NCI-H2081 (cell line): ENCODE results near the gene PCDH1.
A peak's percentile ranks its signal among the peaks of the same experiment; 100 is the strongest.
"Not testable (repeated sequence)": the region's sequence is repeated elsewhere in the genome, so short reads cannot be mapped to it uniquely, and the experiment has no call there.

ENCODE experiments used
- DNase-seq, 2 experiments: peaks; one replicate each; lab custom pipeline; 2025; lab: John Stamatoyannopoulos, UW

PCDH1 gene

DNA sequence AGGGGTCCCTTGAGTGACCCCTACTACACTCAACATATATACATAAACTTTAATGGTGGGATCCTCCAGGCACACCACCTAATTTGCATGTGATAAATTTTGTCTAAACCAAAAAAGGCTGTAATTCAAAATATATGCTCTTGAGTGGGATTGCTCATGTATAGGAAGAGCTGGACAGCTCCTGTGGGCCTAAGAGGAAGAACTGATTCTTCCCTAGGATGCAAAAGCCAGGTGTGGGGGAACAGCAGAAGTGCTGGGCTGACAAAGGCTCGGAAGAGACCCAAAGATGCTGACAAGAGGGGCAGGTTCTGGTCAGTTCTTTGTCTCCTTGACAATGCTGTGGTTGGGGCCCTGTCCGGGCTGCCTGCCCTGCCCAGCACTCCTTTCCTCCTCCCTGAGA is 43.9 kb downstream of the PCDH1 start:
- no peak for DNase-seq

DNA sequence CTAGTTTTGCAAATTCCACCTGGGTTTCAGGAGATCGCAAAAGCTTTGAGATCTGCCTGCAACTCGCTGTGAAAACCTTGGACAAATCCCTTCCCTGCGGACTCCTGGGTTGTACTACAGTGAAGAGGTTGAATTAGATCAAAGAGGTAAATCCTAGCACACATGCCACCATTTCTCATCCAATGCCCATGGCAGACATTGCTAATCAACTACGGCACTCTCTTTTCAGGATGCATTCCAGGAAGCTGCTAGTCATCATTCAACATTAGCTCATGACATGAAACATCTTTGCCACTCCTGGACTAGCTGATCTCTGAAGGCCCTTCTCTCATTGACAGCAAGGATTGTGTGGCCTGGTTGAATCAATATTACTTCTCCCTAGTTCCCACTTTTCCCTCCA is 46.1 kb downstream of the PCDH1 start:
- DNase-seq, result no peak

DNA sequence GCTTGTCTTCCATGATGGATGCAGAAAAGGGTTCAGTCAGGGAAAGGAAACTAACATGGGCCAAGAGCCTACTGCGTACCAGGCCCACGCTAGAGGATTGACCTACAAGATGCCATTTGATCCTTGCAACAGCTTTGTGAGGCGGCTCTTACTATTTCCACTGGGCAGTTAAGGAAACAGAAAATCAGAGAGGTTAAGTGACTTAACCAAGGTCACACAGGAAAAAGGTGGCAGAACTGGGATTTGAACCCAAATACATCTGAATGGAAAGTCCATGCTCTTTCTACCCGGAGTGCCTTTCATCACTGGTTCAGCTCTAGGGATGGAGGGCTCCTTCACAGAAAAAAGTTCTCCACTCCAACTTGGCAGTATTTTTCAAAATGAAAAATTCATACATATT is 50.0 kb downstream of the PCDH1 start:
- DNase-seq, result no peak

DNA sequence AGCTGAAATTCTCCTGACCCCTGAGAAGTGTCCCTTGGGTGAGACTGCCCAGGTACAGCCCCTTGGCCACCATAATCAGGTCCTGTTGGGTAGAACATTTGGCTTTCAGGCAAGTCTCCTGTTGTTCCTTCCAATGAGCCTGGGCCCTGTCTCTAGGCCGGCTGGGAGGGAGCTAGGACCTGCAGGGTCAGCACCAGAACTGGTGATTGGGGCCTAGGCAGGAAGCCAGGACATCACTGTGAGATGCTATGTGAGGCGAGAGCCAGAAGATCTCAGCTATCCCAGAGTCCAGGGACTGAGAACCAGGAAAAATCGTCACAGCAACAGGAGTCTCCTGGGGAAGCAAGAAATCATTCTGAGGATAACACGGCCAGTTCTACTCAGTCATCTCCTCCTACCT is 51.5 kb downstream of the PCDH1 start:
- no peak for DNase-seq

DNA sequence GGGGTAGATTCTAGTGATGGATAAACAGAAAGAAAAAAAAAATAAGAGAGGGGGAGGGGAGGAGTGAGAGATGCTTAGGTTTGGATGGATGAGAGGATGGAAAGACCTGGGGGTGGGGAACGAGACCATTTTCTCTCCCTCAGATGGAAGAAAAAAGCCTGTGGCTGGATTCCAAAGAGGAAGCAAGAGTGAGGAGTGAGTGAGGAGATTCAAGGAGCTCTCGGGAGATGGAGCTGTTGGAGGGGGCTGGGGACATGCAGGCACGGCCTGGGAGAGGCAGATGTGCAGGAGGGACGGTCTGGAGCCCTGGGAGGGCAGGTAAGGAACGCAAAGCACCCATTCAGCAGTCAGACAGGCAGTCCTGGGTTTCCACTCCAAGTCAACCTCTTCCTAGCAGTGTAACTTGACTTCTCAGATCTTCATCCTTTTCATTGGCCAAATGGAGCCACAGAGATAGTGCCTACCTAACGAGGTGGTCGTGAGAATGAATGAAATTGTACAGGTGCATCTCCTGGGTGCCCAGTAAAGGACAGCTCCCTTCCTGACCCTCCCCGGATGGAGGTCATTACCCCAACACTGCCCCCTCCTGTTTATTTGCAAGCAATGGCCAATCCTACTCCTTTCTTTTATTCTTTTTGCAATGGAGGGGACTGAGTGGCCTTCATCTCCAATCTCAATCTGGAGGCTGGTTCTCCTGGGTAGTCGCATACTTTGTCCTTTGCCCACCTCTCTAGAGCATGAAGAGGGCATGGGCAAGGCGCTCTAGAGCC is 52.2 kb downstream of the PCDH1 start:
- no peak for DNase-seq

DNA sequence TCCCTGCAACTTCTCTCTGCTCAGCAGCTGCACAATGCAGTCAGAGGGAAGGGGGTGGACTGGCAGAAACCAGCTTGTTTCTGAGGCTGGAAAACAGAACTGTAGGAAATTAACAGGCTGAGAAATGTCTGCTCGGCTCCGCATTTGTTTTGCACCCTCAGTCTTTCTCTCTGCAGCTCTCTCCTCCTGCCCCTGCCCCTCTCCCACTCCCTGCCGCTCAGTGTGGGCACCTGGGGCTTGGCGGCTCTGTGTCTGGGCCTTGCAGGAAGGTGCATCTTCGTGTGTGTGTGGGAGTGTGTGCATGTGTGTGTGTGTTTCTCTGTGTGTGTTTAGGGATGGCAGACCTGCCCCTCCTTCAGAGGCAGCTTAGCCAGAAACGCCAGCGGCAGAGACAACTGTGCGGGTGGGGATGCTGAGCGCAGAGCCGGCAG is 53.0 kb downstream of the PCDH1 start:
- no peak for DNase-seq

DNA sequence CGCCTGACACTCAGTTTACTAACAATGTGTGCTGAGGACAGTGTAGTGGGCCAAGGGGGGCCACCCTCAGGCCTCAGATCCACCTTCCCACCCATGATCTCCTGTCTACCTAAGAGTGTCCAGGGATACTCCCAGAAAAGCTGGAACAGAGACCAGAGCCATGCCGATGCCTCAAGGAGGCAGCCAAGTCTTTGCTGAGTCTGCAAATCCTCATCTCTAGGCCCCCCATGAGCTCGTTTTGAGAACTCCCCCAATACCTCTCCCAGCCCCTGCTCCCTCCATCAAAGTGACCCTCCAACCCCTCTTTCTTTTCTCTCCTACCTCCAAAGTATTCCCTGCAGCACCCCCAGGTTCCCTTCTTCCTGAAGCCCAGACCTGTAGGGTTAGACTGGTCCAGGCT is 53.5 kb downstream of the PCDH1 start:
- no peak for DNase-seq

DNA sequence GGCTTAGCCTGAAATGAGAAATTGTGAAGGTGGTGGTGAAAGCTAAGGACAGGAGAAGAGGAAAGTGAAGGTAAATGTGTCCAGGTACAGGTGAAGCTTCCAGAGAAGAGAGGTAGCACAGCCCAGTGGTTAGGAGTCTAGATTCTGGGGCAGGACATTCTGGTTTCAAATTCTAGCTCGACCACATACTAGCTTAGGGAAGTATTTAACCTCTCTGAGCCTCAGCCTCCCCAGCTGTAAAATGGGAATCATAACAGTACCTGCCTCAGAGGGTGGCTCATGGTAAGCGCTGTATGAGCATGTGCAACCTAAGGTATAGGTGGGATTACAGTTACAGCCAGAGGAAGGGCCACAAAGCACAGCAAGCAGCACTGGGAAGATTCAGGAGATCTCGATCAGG is 55.2 kb downstream of the PCDH1 start:
- DNase-seq, result no peak

DNA sequence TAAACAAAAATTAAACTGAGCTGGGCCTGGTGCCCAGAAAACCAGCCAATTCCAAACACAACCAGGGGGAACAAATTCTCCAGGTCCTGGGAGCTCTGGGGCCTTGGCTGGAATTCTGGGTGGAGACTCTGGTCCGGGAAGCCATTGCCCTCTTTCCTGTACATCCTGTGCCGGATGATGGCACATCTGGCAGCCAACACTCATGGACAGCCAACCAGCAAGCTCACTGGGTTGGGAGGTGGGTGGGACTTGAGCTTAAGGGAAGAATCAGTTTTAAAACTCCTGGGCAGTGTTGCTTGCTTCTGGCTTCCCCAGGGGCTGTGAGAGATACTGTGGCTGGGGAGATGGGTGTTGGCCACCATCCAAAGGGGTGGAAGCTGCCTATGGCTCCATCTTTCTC is 56.1 kb downstream of the PCDH1 start:
- no peak for DNase-seq

DNA sequence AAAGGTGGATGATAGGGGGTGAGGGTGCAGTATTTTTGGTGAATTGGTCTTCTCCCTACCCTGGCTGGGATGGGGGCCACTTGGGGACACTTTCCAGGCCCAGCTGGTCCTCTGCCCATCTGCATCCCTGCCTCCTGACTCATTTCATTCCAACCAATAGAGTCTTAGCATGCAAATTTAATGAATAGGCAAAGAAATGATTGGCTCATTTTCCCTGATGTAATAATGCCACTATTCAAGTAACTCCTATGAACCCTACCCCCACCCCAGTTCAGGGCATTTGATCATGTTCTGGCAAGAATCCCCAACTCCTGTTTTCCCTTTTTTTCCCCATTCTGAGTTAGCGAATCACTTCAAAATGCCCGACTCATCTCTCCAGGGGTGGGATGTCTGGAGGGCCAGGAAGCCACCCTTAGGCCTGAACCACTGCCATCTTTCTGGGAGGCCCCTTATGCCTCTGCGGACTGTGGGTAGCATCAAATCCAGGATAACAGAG is 56.7 kb downstream of the PCDH1 start:
- DNase-seq, result peak in 1 of 2 experiments; percentile 23

DNA sequence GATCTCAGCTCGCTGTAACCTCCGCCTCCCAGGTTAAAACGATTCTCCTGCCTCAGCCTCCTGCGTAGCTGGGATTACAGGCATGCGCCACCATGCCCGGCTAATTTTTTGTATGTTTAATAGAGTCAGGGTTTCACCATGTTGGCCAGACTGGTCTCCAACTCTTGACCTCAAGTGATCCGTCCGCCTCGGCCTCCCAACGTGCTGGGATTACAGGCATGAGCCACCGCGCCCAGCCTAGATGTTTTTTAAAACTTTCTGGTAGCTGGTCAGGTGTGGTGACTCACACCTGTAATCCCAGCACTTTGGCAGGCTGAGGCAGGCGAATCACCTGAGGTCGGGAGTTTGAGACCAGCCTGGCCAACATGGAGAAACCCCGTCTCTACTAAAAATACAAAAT is 57.5 kb downstream of the PCDH1 start:
- DNase-seq, result not testable (repeated sequence)

DNA sequence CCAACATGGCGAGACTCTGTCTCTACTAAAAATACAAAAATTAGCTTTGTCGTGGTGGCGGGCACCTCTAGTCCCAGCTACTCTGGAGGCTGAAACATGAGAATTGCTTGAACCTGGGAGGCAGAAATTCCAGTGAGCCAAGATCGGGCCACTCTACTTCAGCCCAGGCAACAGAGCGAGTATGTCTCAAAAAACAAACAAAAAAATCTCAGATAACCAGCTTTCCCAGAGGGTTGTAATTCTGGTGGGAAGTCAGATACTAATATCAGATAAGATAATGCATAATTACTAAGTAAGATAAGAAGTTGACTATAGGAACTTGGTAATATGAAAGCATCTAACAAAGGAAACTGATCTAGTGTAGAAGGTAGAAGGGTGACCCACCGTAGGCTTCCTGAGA is 60.6 kb downstream of the PCDH1 start:
- DNase-seq, result no peak

DNA sequence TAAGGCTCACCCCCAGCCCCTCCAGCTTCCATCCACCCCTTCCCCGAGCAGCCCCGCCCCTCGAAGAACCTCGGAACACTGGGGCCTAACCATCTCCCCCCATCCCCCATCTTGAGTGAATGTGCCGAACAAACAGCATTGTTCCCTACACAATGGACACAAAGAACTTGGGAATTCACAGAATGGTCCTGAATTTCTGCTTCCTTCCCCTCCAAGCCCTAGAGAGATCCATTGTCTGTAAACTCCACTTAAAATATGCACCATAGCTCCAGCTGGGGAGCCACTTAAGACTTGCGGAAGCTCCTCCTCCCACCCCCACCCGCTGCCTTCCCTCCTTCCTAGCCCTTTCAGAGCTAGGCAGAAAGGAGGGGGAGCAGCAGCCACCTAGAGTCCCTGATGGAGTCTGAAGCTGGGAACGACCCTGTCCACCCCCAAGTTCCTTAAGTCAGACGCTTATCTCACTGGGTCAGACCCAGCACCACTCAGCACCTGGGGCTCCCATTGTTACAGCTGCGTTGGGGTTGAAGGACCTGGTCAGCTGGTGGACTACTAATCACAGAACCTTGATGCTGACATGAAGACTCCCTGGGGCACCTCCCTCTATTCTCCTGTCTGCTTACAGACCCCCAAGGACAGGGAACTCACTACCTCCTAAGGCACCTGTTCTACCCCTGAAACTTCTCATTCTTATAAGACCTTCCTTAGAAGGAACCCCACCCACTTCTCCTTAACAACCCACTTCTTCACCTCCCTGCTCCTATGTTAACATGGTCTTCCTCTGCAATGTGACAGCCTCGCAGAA is 61.4 kb downstream of the PCDH1 start:
- DNase-seq, result no peak

DNA sequence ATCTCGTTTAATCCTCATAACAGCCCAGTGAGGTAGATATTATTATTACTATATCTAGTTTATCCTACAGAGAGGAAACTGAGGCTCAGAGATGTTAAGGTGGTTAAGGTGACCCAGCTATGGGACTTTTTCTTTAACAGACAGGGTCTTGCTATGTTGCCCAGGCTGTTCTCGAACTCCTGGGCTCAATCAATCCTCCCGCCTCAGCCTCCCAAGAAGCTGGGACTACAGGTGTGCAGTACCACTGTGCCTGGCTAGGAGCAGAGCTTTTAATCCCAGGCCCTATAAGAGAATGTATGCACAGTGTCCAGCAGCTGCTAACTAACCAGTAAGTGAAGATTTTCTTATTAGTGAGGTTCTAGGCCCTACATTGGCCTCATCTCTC is 62.4 kb downstream of the PCDH1 start:
- no peak for DNase-seq

DNA sequence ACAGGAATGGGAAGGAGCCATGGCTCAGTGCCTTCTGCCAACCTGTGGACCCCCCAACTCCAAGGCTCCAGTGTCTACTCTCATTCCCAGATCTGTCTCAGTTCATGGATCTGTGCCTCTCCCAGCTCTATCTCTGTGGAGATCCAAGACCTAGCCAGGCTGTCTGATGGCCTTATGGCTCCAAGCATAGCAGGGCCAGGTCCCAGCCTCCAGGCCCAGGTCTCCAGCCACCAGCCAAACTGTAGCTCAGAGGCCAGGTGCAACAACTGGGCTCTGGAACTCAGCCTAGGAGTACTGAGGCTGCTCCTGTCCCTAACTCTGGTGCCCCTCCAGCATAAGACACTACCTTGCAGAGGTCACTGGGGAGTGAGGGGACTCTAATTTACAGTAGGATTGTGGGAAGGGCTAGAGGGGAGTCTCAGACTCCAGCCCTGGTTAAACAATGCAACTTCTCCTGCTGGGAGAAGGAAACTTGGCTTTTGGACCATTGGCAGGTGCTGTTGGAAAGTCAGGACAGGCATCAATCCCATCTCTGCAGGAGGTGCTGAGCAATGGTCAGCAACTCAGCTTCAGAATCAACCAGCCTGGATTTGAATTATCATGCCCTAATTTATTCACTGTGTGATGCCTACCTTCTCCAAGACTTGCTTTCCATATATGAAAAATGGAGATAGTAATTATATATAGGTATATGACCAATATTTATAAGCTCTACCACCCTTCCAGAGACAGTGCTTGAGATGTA is 63.0 kb downstream of the PCDH1 start:
- DNase-seq, result no peak

DNA sequence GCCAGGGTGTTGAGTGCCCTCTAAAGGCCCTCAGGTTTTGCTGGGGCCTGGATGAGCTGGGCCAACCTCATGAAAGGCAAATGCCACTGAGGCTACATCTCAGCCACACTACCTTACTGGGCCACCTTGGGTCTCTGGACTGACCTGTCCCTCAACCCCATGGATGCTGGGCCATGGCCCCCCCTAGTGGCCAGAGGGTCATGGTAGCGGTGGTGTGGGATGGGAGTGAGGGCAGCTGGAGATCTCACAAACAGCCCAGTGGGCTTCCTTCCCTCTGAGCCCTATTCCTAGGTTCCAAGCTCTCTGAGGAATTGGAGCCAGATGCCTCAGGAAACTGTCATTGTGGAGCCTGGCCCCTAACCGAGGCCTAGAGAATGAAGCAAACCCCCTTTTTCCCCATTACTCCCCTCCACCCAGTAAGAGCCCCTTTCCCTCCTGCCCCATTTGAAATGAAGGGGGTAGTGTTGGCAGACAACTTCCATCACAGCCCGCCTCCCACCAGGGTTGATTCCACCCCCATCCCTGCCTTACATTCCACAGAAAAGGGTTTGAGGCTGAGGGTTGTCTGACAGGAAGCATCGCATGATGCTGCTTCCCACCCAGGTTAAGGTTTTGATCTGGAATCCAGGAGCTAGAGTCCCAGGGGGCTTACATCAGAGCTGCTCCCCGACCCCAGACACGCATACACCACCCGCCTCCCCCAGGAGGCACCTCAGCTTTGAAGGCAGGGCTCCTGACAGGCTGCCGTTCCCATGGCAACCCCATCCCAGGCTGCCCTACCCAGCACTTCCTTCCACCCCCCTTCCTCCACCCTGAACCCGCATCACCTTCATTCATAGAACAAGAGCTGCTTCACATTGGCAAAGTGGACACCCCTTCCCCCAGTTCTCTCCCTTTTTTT is 63.9 kb downstream of the PCDH1 start:
- peak in 1 of 2 experiments; percentile 13 for DNase-seq

DNA sequence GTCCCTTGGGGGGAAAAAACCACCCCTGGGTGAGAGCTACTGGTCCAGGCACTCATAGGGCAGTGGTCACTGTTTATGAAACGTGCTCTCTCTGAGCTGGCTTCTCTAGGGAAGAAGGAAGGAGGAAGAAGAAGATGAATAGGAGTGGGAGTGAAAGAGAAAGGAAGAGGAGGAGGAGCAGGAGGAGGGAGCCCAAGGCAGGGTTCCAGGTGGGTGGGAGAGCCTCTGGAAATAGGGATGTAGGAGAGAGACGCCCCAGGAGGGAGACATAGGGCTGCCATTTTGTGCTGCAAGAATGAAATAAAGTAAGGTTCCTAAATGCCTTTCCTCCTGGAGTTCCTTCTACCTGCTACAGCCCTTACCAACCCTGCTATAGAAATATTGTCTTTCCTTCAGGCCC is 65.7 kb downstream of the PCDH1 start:
- no peak for DNase-seq

DNA sequence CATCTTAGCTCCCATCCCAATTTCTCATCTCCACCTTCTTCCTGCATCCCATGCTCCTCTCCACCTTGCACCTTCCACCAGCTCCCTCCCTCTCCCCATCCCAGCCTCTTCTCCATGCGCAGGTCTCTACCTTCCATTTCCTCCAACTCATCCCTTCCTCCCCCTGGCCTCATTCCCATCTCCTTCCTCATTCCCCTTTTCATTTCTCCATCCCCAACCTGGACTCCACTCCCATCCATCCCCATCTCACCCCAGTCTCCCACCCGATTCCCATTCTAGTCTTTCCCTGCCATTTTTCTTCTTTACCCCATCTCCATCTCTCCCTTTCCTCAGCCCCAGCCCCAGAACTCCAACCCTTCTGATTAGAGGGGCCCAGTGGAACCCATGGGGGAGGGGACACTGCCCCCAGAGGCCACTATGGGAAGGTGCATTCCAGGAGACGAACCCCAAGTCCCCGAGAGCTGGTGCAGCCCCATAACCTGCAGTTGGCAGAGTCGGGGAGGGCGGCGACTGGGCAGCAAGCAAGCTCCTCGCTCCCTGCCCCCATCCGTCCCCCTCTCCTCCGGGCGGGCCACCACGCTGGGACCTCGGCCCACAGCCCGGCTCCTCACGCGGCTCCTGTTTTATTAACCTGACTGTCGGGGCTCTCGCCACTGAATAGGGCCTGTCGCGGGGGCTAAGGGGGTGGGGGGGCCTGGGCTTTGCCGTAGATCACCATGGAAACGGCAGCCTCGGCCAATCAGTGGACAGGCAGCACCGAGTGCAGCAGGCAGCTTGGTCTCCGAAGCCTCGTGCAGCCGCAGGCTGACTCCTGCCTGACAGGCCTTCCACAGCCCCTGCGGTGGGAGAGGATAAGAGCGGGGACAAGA is 66.7 kb downstream of the PCDH1 start:
- DNase-seq, result no peak

DNA sequence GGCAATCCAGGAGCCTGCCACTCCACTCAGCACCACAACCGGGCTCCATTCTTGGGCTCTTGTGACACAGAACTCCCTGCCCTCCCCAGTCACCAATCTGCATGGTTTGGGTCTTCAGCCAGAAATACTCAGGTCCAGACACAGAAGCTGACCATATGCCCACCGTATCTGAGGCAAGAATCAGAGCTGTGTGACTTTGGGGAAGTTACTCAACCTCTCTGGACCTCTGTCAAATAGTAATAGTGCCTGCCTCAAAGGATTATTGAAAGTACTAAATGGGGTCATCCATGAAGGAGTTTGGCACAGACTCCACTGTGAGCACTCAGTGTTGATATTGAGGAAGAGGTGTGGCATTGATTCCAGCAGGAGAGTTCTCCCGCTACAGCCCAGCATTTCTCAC is 67.5 kb downstream of the PCDH1 start:
- DNase-seq, result no peak

DNA sequence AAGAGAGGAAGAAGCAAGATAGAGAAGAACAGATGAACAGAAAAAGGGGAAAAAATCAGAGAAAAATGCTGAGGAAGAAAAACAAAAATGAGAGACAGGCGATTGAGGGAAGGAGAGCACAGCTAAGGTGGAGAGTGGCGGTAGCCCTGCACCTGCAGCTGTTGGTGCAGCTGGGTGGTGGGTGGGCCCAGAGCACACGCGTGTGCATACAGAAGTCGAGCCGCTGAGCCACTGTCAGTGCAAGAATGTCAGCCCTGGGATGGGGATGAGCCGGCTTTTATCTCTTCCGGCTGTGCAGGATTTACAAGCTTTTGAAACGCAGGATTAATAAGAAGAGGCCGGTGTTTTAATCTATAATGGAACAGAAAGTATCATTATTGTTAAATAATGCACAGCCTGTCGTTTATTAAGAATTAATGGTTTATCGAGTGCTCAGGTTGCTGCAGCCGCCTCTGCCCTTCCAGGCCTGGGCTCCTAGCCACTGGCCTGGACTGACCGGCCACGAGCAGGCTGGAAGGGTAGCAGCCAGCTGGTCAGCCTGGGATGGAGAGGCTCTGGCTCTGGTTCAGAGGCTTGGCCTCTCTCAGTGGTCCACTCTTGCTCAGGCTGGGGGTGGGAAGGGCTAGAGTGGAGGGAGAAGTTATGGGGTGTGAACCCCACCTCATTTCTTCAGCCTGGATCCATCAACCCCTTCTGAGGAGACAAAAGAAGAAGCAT is 68.7 kb downstream of the PCDH1 start:
- no peak for DNase-seq
